DMS114 treated with DMSO at 0.1 percent for 48 hours (cell line): Measurements from ENCODE around the gene THAP4.

Experiments used
- DNase-seq: peaks from one replicate; lab custom pipeline; 2025; ENCODE audit not compliant: unreplicated experiment; lab: John Stamatoyannopoulos, UW

The THAP4 gene

GRCh38 chr2:241551998-241552737 is 84.8 kb downstream of the THAP4 start:
- no peak for DNase-seq

- no peak for DNase-seq
Observed at GRCh38 chr2:241551599-241551997, 85.4 kb downstream of the THAP4 start.

GRCh38 chr2:241550616-241551580 is 86.1 kb downstream of the THAP4 start:
- DNase-seq = no peak

GRCh38 chr2:241548451-241548835 is 88.5 kb downstream of the THAP4 start:
- no peak for DNase-seq

- no peak for DNase-seq
Observed at GRCh38 chr2:241547781-241548450, 89.0 kb downstream of the THAP4 start.

- DNase-seq = no peak
Observed at GRCh38 chr2:241546771-241547498, 90.0 kb downstream of the THAP4 start.

GRCh38 chr2:241545523-241546473 is 91.2 kb downstream of the THAP4 start:
- DNase-seq = no peak

GRCh38 chr2:241545106-241545505 is 91.9 kb downstream of the THAP4 start:
- no peak for DNase-seq

GRCh38 chr2:241542278-241542605 is 94.7 kb downstream of the THAP4 start:
- no peak for DNase-seq

- DNase-seq = no peak
Observed at GRCh38 chr2:241541564-241542277, 95.2 kb downstream of the THAP4 start.

GRCh38 chr2:241540771-241541561 is 96.0 kb downstream of the THAP4 start:
- peak; percentile 15 for DNase-seq

- no peak for DNase-seq
Observed at GRCh38 chr2:241540401-241540770, 96.6 kb downstream of the THAP4 start.

GRCh38 chr2:241539616-241540374 is 97.2 kb downstream of the THAP4 start:
- DNase-seq = no peak

- no peak for DNase-seq
Observed at GRCh38 chr2:241538838-241539615, 97.9 kb downstream of the THAP4 start.

- no peak for DNase-seq
Observed at GRCh38 chr2:241535871-241536655, 100.9 kb downstream of the THAP4 start.

- DNase-seq = no peak
Observed at GRCh38 chr2:241534701-241535375, 102.1 kb downstream of the THAP4 start.
